Measurements from ENCODE around the gene ANGPTL2. TPM values are rescaled to one million over a fixed set of nuclear protein-coding genes. Genes with fewer than 3 reads are reported as not detected.

Gene ANGPTL2
- total and polyA plus RNA-seq, 2 of the 4 experiments (the other 2 are of a cell fraction) = 9.5 to 25.1 TPM

GRCh38 chr9:127121628-127122175 is 733 bp downstream of the ANGPTL2 start:
- ChIA-PET POLR2A (ENCODE audit: unreplicated experiment) (interaction anchor here (1.4 to 1.5 kb wide), 2 partner anchors 9 to 12 kb away, joined by 4 to 6 read pairs; no protein-coding TSS in a partner anchor), CTCF (interaction anchor here (1.0 to 1.5 kb wide), 2 partner anchors 38 to 77 kb away, joined by 3 to 4 read pairs; no protein-coding TSS in a partner anchor)
- Histone ChIP-seq H3K18ac (ENCODE audit: low read depth, low read length) (peak overlapping the region; percentile 31), H3K4me1 (ENCODE audit: control insufficient read depth, insufficient read depth, low read length) (peaks cover 31% of the 10 kb centered on the region), H2BK15ac (ENCODE audit: low read depth, low read length) (peak overlapping the region; percentile 6; the same call in 1 of the 3 replicates), H2AK5ac (ENCODE audit: low read depth, low read length) (peak overlapping the region; percentile 74), H3K9me1 (ENCODE audit: insufficient read depth, low read length) (peaks cover 30% of the 10 kb centered on the region), H3K23ac (ENCODE audit: low read depth, low read length) (peak overlapping the region; percentile 50), H4K5ac (ENCODE audit: low read depth, low read length) (no peak overlapping the region), H2BK120ac (ENCODE audit: low read depth, low read length) (peak overlapping the region; percentile 74), H3K4me2 (ENCODE audit: low read depth, low read length) (peak overlapping the region; percentile 71), H4K20me1 (ENCODE audit: insufficient read depth, low read length) (peaks cover 30% of the 10 kb centered on the region), H3K4me3 (ENCODE audit: insufficient read depth, low read depth, low read length) (peak overlapping the region; percentile 69), H3K9me3 (ENCODE audit: control insufficient read depth, insufficient read depth, low read length) (no peaks in the 10 kb centered on the region), H3K56ac (ENCODE audit: extremely low read depth, insufficient read depth, low read length) (peak overlapping the region; percentile 41; the same call in 1 of the 2 replicates), H2BK20ac (ENCODE audit: low read depth, low read length) (peak overlapping the region; percentile 60; the same call in 1 of the 2 replicates), H2BK5ac (ENCODE audit: low read depth, low read length, poor library complexity, severe bottlenecking) (peak overlapping the region; percentile 75), H2AFZ (replicated peaks; ENCODE audit: low read length, poor library complexity) (peak overlapping the region; percentile 92), H4K91ac (ENCODE audit: insufficient read depth, low read depth, low read length) (peak overlapping the region; percentile 85), H3K14ac (replicated peaks; ENCODE audit: low read depth, low read length) (peak overlapping the region; percentile 94), H3K79me1 (ENCODE audit: low read depth in 1 of 2, low read length in 2 of 2) (peaks cover 26 to 46% of the 10 kb centered on the region in 2 experiments), H3K27me3 (ENCODE audit: control insufficient read depth, insufficient read depth, low read length) (no peaks in the 10 kb centered on the region), H3K27ac (ENCODE audit: insufficient read depth, low read length) (peak overlapping the region; percentile 77), H3K9ac (ENCODE audit: low read depth, low read length) (peak overlapping the region; percentile 85), H3K4ac (ENCODE audit: low read depth, low read length) (peak overlapping the region; percentile 85), H2AK9ac (replicated peaks; ENCODE audit: low read depth, low read length, poor library complexity) (peak overlapping the region; percentile 94), H4K8ac (ENCODE audit: low read depth in 2 of 2, low read length in 2 of 2) (peak overlapping the region; percentile 13 to 61; a peak in 2 of 4 replicates), H3K36me3 (ENCODE audit: control insufficient read depth, insufficient read depth, low read length) (peaks cover 30% of the 10 kb centered on the region)
- ATAC-seq (ENCODE audit: low read depth) (peak; percentile 8), DNase-seq (peak; percentile 35)
- intact Hi-C loops (cut with micrococcal nuclease) (loop anchor here (1.0 kb wide), 5 partner anchors 38 to 181 kb away; no protein-coding TSS in a partner anchor), dilution Hi-C loops (cut with HindIII; ENCODE audit: low sequenced_read_pairs, unreplicated experiment) (no loop called here), in situ Hi-C loops (cut with MboI; ENCODE audit: low sequenced_read_pairs) (loop anchor here (5.0 kb wide), 1 partner anchor 66 kb away; no protein-coding TSS in a partner anchor)
- BruUV-seq (replicated peaks) = no TSS peak
- TF ChIP-seq MXI1 (IDR thresholded peaks at IDR 0.05; ENCODE audit: borderline replicate concordance, low read depth, low read length) (peak; percentile 19; the same call in 1 of the 2 replicates), CTCF (conservative IDR thresholded peaks at IDR 0.05; ENCODE audit: low read depth, low read length) (no peak), CEBPB (IDR thresholded peaks at IDR 0.05; ENCODE audit: low read depth, low read length) (no peak), MAZ (IDR thresholded peaks at IDR 0.05; ENCODE audit: borderline replicate concordance, low read depth, low read length) (no peak), RFX5 (IDR thresholded peaks at IDR 0.05; ENCODE audit: low read depth, low read length) (no peak), ELK1 (IDR thresholded peaks at IDR 0.05; ENCODE audit: borderline replicate concordance, low read depth, low read length) (no peak), SMC3 (IDR thresholded peaks at IDR 0.05; ENCODE audit: low read depth, low read length) (no peak), POLR2A (IDR thresholded peaks at IDR 0.05; ENCODE audit: low read depth, low read length) (no peak), MAFK (IDR thresholded peaks at IDR 0.05; ENCODE audit: low read depth, low read length) (no peak), RAD21 (IDR thresholded peaks at IDR 0.05; ENCODE audit: low read length) (peak; percentile 6; the same call in 1 of the 2 replicates), USF2 (IDR thresholded peaks at IDR 0.05; ENCODE audit: low read depth, low read length) (no peak; the same call in 1 of the 2 replicates)
- WGBS, 2 experiments (ENCODE audit: extremely low coverage in 2 of 2, insufficient read length in 1 of 2) = 4% methylated on average over 9 of the region's 20 CpGs; no CpG with 5 or more reads in 1 of the 2 experiments
